HFF-Myc (cell line): ENCODE data around the gene ZSWIM6.

Experiments used
- DNase-seq: peaks from one replicate; pipeline ENCODE4 v3.0.0-alpha.2; 2011; ENCODE audit warnings: low read depth; ENCODE audit errors: extremely low read depth
- H3K4me3 ChIP-seq: replicated peaks from 2 replicates; pipeline ENCODE4 v1.5.1; 2011; ENCODE audit warnings: low read depth, mild to moderate bottlenecking, control low read depth, low read length
- CTCF ChIP-seq: IDR thresholded peaks from 2 replicates; pipeline ENCODE4 v1.5.1; 2012; ENCODE audit warnings: mild to moderate bottlenecking, low read depth, low read length, control low read depth; ENCODE audit errors: missing control alignments

Gene ZSWIM6

GRCh38 chr5:61331407-61332357, at the start of gene ZSWIM6:
Gene ZSWIM6 (plus strand): TSS chr5:61332258. CDS start chr5:61332273, 15 bp downstream.
- no peak for TF ChIP-seq CTCF
- H3K4me3 ChIP-seq, result peak within 1 kb of the TSS; percentile 72
- DNase-seq, result peak; percentile 91

- no peak for DNase-seq
- no peak for TF ChIP-seq CTCF
These were observed 48.6 kb upstream of the ZSWIM6 start for GRCh38 chr5:61283471-61283870.

GRCh38 chr5:61285531-61285930, 46.5 kb upstream of the ZSWIM6 start:
- no peak overlapping the region for H3K4me3 ChIP-seq
- no peak for TF ChIP-seq CTCF
- no peak for DNase-seq

More at GRCh38 chr5:61283471-61283870, 48.6 kb upstream of the ZSWIM6 start:
- H3K4me3 ChIP-seq, result no peak overlapping the region

GRCh38 chr5:61286446-61287132, 45.5 kb upstream of the ZSWIM6 start:
- no peak for TF ChIP-seq CTCF
- no peak overlapping the region for H3K4me3 ChIP-seq
- peak; percentile 91 for DNase-seq

GRCh38 chr5:61287474-61287873, 44.6 kb upstream of the ZSWIM6 start:
- no peak for DNase-seq
- TF ChIP-seq CTCF, result no peak
- no peak overlapping the region for H3K4me3 ChIP-seq

GRCh38 chr5:61289241-61289640, 42.8 kb upstream of the ZSWIM6 start:
- no peak for DNase-seq
- no peak for TF ChIP-seq CTCF
- no peak overlapping the region for H3K4me3 ChIP-seq
